K562 (cell line): Measurements from ENCODE around the gene ISYNA1. TPM values are rescaled to one million over a fixed set of nuclear protein-coding genes. Genes with fewer than 3 reads are reported as not detected.

ENCODE experiments used
- ATF2 ChIP-seq: sonication (generic); formaldehyde crosslinking; IDR thresholded peaks from 2 replicates; pipeline ENCODE4 v1.8.1; 2022; ENCODE audit warnings: missing genetic modification reagents
- C11orf30 ChIP-seq: fragments of 450-650 bp; IDR thresholded peaks from 2 replicates; pipeline ENCODE4 v1.6.1; 2016; ENCODE audit warnings: low read depth, mild to moderate bottlenecking
- DACH1 ChIP-seq: fragments of 450-650 bp; IDR thresholded peaks from 2 replicates; pipeline ENCODE4 v1.6.1; 2018; ENCODE audit not compliant: partially characterized antibody
- HCFC1 ChIP-seq: IDR thresholded peaks from 2 replicates; pipeline ENCODE4 v1.6.1; 2012; ENCODE audit warnings: low read depth, low read length, improper control_type of control experiment
- IFI16 ChIP-seq: fragments of 250-450 bp; sonication (Bioruptor Pico); IDR thresholded peaks from 2 replicates; pipeline ENCODE4 v2.1.2; 2022; ENCODE audit warnings: mild to moderate bottlenecking, inconsistent platforms
- PHB ChIP-seq: fragments of 250-450 bp; sonication (Bioruptor Pico); IDR thresholded peaks from 2 replicates; pipeline ENCODE4 v1.5.0; 2021
- RNF219 ChIP-seq: fragments of 250-450 bp; sonication (Bioruptor Pico); IDR thresholded peaks from 2 replicates; pipeline ENCODE4 v1.5.0; 2022; ENCODE audit warnings: mild to moderate bottlenecking
- ZNF407 ChIP-seq: fragments of 450-650 bp; IDR thresholded peaks from 2 replicates; pipeline ENCODE4 v1.6.1; 2016; ENCODE audit warnings: low read depth
- ZNF518B ChIP-seq: fragments of 250-450 bp; sonication (Bioruptor Pico); IDR thresholded peaks from 2 replicates; pipeline ENCODE4 v1.5.0; 2021; ENCODE audit warnings: mild to moderate bottlenecking, moderate library complexity
- polyA plus RNA-seq, 8 experiments: library from polyadenylated mRNA; depleted of rRNA in 4 of 8; stranded (reverse) in 5 of 8; unstranded in 3 of 8; fragments of >200 nt; fragmentation: Nextera tagmentation in 2 of 8; fragmentation: Illumina TruSeq in 1 of 8; extraction: Ambion mirVana in 2 of 8; extraction: Trizol in 1 of 8; gene quantifications; 2 replicates each; pipeline versions ENCODE4 v1.2.1 to v1.2.3, GENCODE V29; 2011 to 2014; ENCODE audit warnings: inconsistent platforms in 1 of 8, missing spikeins in 1 of 8
- total RNA-seq, 7 experiments: library from RNA; depleted of rRNA in 6 of 7; stranded (reverse); fragments of >200 nt in 6 of 7; fragmentation: Illumina TruSeq in 2 of 7; extraction: Trizol in 2 of 7; gene quantifications; 2 replicates each; pipeline versions ENCODE4 v1.2.1 to v1.2.3, GENCODE V29; 2011 to 2021; ENCODE audit warnings: low replicate concordance in 1 of 7

Gene ISYNA1
- total and polyA plus RNA-seq, 9 of the 15 experiments (the other 6 are each of a cell fraction or from before 2014, with no cell fraction given) = 21.8 to 460 (median 93.2) TPM

GRCh38 chr19:18388100-18388959, 49.6 kb downstream of the ISYNA1 start (continued):
- no peak for TF ChIP-seq ATF2 (CRISPR knock-in tag)
- TF ChIP-seq C11orf30 = no peak
- TF ChIP-seq RNF219 = no peak
- no peak for TF ChIP-seq IFI16 (CRISPR knock-in tag)
- TF ChIP-seq ZNF407 = no peak
- no peak for TF ChIP-seq ZNF518B
- TF ChIP-seq HCFC1 = peak; percentile 61
- peak; percentile 64 for TF ChIP-seq DACH1
- TF ChIP-seq PHB = 0 out of 2 replicates have a peak, but pooled peaks have one; percentile 17
